ENCODE measurements around the gene DACT1.
"Not testable (repeated sequence)": the region's sequence is repeated elsewhere in the genome, so short reads cannot be mapped to it uniquely, and the experiment has no call there.

Gene DACT1

GRCh38 chr14:58637391-58638230 is at the start of gene DACT1:
TSS of gene DACT1 (plus strand) at chr14:58637962. CDS start at chr14:58638203, 241 bp downstream.
- peak; percentile 61 for DNase-seq

- DNase-seq: not testable (repeated sequence)
Observed at GRCh38 chr14:58588321-58588720, 49.4 kb upstream of the DACT1 start.

GRCh38 chr14:58593977-58594376 is 43.8 kb upstream of the DACT1 start:
- no peak for DNase-seq

- DNase-seq: no peak
Observed at GRCh38 chr14:58597041-58597440, 40.7 kb upstream of the DACT1 start.

GRCh38 chr14:58598028-58598803 is 39.5 kb upstream of the DACT1 start:
- DNase-seq: no peak

- DNase-seq: no peak
Observed at GRCh38 chr14:58598804-58599525, 38.8 kb upstream of the DACT1 start.

GRCh38 chr14:58599707-58600106 is 38.1 kb upstream of the DACT1 start:
- DNase-seq: no peak

GRCh38 chr14:58605465-58605864 is 32.3 kb upstream of the DACT1 start:
- DNase-seq: no peak

- no peak for DNase-seq
Observed at GRCh38 chr14:58607131-58607951, 30.4 kb upstream of the DACT1 start.

- no peak for DNase-seq
Observed at GRCh38 chr14:58607952-58608317, 29.8 kb upstream of the DACT1 start.

- DNase-seq: no peak
Observed at GRCh38 chr14:58617619-58618018, 20.1 kb upstream of the DACT1 start.

GRCh38 chr14:58620011-58620410 is 17.8 kb upstream of the DACT1 start:
- DNase-seq: no peak

- DNase-seq: no peak
Observed at GRCh38 chr14:58625438-58625837, 12.3 kb upstream of the DACT1 start.

GRCh38 chr14:58626431-58626831 is 11.3 kb upstream of the DACT1 start:
- DNase-seq: no peak

- no peak for DNase-seq
Observed at GRCh38 chr14:58628406-58628805, 9.4 kb upstream of the DACT1 start.

- DNase-seq: no peak
Observed at GRCh38 chr14:58629281-58629680, 8.5 kb upstream of the DACT1 start.

GRCh38 chr14:58631732-58632131 is 6.0 kb upstream of the DACT1 start:
- no peak for DNase-seq

- DNase-seq: no peak
Observed at GRCh38 chr14:58633831-58634230, 3.9 kb upstream of the DACT1 start.

- no peak for DNase-seq
Observed at GRCh38 chr14:58634406-58635090, 3.2 kb upstream of the DACT1 start.

- DNase-seq: peak; percentile 27
Observed at GRCh38 chr14:58635091-58635830, 2.5 kb upstream of the DACT1 start.

- DNase-seq: no peak
Observed at GRCh38 chr14:58636129-58636528, 1.6 kb upstream of the DACT1 start.
